Smooth muscle cell (in vitro differentiated cells): ENCODE results near the gene NHLRC4. TPM values are rescaled to one million over a fixed set of nuclear protein-coding genes. Genes with fewer than 3 reads are reported as not detected.

ENCODE experiments used
- DNase-seq: peaks from one replicate; lab custom pipeline; 2025; ENCODE audit not compliant: unreplicated experiment; lab: John Stamatoyannopoulos, UW
- H2AFZ ChIP-seq: fragments of 200-600 bp; sonication (generic); 2 replicates; pipeline ENCODE4 v1.6.0; 2016; ENCODE audit warnings: antibody characterized with exemption, low read depth, mild to moderate bottlenecking
- H3F3A ChIP-seq: fragments of 200-600 bp; sonication (generic); 2 replicates; pipeline ENCODE4 v1.6.0; 2017; ENCODE audit warnings: antibody characterized with exemption, low read depth
- H3K27ac ChIP-seq: fragments of 200-600 bp; sonication (generic); 2 replicates; pipeline ENCODE4 v1.5.1; 2016; ENCODE audit warnings: low read depth, mild to moderate bottlenecking
- H3K27me3 ChIP-seq: fragments of 200-600 bp; sonication (generic); 2 replicates; pipeline ENCODE4 v1.6.1; 2016; ENCODE audit warnings: low read depth, mild to moderate bottlenecking
- H3K36me3 ChIP-seq: fragments of 200-600 bp; sonication (generic); 2 replicates; pipeline ENCODE4 v1.5.1; 2016; ENCODE audit warnings: low read depth
- H3K4me1 ChIP-seq: fragments of 200-600 bp; sonication (generic); 2 replicates; pipeline ENCODE4 v1.5.1; 2016; ENCODE audit warnings: low read depth
- H3K4me2 ChIP-seq: fragments of 200-600 bp; sonication (generic); 2 replicates; pipeline ENCODE4 v1.6.0; 2016; ENCODE audit warnings: mild to moderate bottlenecking
- H3K4me3 ChIP-seq: fragments of 200-600 bp; sonication (generic); 2 replicates; pipeline ENCODE4 v1.5.1; 2016; ENCODE audit warnings: mild to moderate bottlenecking
- H3K79me2 ChIP-seq: fragments of 200-600 bp; sonication (generic); 2 replicates; pipeline ENCODE4 v1.6.0; 2016; ENCODE audit warnings: low read depth, mild to moderate bottlenecking
- H3K9ac ChIP-seq: fragments of 200-600 bp; sonication (generic); 2 replicates; pipeline ENCODE4 v1.6.0; 2016; ENCODE audit warnings: low read depth
- H3K9me3 ChIP-seq: fragments of 200-600 bp; sonication (generic); replicated peaks from 2 replicates; pipeline ENCODE4 v1.5.1; 2016; ENCODE audit warnings: low read depth
- H4K20me1 ChIP-seq: fragments of 200-600 bp; sonication (generic); 2 replicates; pipeline ENCODE4 v1.6.0; 2016; ENCODE audit warnings: low read depth
- WGBS: methylation state at CpG from one replicate; pipeline ENCODE4 v1.1.7; 2016; ENCODE audit warnings: low lambda C conversion rate; 5-methylcytosine and 5-hydroxymethylcytosine counted together
- polyA plus RNA-seq: library from polyadenylated mRNA; unstranded; fragments of >200 nt; fragmentation: Nextera tagmentation; extraction: Ambion mirVana; gene quantifications from 2 replicates; pipeline ENCODE4 v1.2.1, GENCODE V29; 2016
- total RNA-seq: library from RNA; depleted of rRNA; stranded (reverse); fragments of >200 nt; gene quantifications from 2 replicates; pipeline ENCODE4 v1.2.3, GENCODE V29; 2014
- TF ChIP-seq, protein P1 (sequence below): fragments of 200-600 bp; sonication (generic); IDR thresholded peaks from 2 replicates; pipeline ENCODE4 v1.5.1; 2017; ENCODE audit warnings: borderline replicate concordance, mild to moderate bottlenecking, antibody characterized with exemption; ENCODE audit not compliant: insufficient read depth, poor library complexity, severe bottlenecking

NHLRC4 gene
- total and polyA plus RNA-seq, 2 experiments from 2014 or later: 0.18 to 0.85 TPM

DNA sequence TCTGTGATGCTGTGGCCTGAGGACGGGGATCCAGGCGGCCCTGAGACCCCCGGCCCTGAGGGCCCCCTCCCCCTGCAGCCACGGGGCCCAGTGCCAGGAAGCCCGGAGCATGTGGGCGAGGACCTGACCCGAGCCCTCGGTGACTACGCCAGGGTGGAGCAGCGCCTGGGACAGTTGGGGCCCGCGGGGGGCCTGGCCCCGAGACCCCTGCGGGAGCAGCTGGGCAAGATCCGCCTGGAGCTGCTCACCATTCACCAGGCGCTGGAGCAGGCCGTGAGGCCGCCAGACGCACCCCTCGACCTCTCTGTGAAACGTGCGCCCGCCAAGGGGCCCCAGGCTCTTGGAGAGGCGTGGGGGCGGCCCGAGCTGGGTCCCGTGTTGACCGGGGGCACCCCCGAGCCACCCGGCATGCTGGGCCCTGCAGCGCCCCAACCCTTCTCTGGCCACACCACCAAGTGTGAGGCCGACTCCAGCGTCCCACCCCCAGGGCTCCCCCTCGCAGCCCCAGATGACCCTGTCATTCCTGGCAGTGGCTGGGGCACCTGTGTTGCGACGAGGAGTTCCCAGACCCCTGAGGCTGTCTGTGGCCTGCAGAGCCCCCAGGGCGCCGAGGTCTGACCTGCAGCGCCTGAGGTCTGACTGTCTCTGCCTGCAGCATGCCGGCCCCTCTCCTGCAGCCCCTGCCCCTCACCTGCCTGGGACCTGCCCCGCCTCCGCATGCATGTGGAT, 2.0 kb upstream of the NHLRC4 start:
- WGBS: 95% methylated on average over 37 of the region's 42 CpGs
- no peaks in the 10 kb centered on the region for H4K20me1 ChIP-seq
- no peaks in the 10 kb centered on the region for H3K9me3 ChIP-seq
- no peaks in the 10 kb centered on the region for H3F3A ChIP-seq
- H3K27ac ChIP-seq: no peak overlapping the region
- peaks cover 19% of the 10 kb centered on the region for H3K4me1 ChIP-seq
- H3K27me3 ChIP-seq: peaks cover 19% of the 10 kb centered on the region
- H3K9ac ChIP-seq: no peak overlapping the region
- no peaks in the 10 kb centered on the region for H3K79me2 ChIP-seq
- H3K4me3 ChIP-seq: no peak overlapping the region
- TF ChIP-seq, protein P1, sequence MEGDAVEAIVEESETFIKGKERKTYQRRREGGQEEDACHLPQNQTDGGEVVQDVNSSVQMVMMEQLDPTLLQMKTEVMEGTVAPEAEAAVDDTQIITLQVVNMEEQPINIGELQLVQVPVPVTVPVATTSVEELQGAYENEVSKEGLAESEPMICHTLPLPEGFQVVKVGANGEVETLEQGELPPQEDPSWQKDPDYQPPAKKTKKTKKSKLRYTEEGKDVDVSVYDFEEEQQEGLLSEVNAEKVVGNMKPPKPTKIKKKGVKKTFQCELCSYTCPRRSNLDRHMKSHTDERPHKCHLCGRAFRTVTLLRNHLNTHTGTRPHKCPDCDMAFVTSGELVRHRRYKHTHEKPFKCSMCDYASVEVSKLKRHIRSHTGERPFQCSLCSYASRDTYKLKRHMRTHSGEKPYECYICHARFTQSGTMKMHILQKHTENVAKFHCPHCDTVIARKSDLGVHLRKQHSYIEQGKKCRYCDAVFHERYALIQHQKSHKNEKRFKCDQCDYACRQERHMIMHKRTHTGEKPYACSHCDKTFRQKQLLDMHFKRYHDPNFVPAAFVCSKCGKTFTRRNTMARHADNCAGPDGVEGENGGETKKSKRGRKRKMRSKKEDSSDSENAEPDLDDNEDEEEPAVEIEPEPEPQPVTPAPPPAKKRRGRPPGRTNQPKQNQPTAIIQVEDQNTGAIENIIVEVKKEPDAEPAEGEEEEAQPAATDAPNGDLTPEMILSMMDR: no peak
- H2AFZ ChIP-seq: no peak overlapping the region
- peak overlapping the region; percentile 62 for H3K4me2 ChIP-seq
- H3K36me3 ChIP-seq: no peaks in the 10 kb centered on the region
- DNase-seq: no peak

DNA sequence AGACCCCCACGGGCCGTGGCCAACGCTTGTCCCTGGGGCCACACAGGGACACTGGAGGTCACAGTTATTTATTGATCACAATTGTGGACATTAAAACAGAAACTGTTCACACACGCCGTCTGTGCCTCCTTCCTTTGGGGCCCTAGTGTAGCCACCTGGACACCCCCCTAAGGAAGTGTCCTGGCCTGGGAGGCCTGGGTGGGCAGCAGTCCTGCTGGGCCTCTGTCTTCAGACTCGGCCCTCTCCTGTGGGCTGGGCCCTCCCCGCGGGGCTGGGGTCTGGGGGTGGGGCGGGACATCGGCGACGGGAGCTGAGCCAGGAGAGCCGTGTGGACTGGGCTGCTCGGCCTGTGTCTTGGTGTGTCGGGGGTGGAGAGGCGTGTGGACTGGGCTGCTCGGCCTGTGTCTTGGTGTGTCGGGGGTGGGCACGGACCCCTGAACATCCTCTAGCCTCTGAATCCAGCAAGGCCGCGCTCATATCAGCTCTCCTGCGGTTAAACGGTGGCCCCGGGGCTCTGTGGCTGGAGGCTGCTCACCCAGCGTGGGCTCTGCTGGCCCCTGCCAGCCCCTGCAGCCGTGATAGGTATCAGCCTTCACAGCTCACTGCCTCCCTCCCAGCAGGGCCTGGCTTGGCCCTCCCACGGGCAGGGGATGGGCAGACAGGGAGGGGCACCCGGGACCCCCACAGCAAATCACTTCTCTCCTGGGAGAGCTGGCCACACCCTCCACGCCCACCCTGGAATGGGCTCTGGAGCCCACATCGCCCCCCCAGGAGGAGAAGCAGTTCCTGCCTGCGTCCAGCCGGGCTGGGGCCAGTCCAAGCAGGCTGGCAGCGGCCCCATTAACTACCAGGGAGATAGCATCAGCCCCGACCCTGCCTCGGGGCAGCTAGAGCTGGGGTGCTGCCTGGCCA, 1.1 kb upstream of the NHLRC4 start:
- Histone ChIP-seq H3K4me2 (peak overlapping the region; percentile 62), H3K36me3 (no peaks in the 10 kb centered on the region), H3K27me3 (peaks cover 13% of the 10 kb centered on the region), H4K20me1 (peaks cover 2% of the 10 kb centered on the region), H3K4me1 (peaks cover 19% of the 10 kb centered on the region), H3K4me3 (no peak overlapping the region), H3K9me3 (no peaks in the 10 kb centered on the region), H3K79me2 (peaks cover 8% of the 10 kb centered on the region), H3K27ac (peak overlapping the region; percentile 5), H3K9ac (no peak overlapping the region), H3F3A (no peaks in the 10 kb centered on the region), H2AFZ (no peak overlapping the region)
- peak; percentile 28 for DNase-seq
- 38% methylated on average over 33 of the region's 35 CpGs for WGBS
- TF ChIP-seq, protein P1: no peak

GRCh38 chr16:567373-568256, 810 bp downstream of the NHLRC4 start:
- H2AFZ ChIP-seq: no peak overlapping the region
- H3K4me3 ChIP-seq: no peak overlapping the region
- peaks cover 6% of the 10 kb centered on the region for H4K20me1 ChIP-seq
- peaks cover 13% of the 10 kb centered on the region for H3K79me2 ChIP-seq
- H3K9me3 ChIP-seq: no peaks in the 10 kb centered on the region
- H3K4me2 ChIP-seq: peak overlapping the region; percentile 62
- no peaks in the 10 kb centered on the region for H3K36me3 ChIP-seq
- DNase-seq: no peak
- H3F3A ChIP-seq: no peaks in the 10 kb centered on the region
- 97% methylated on average over 35 of the region's 35 CpGs for WGBS
- no peak overlapping the region for H3K9ac ChIP-seq
- H3K4me1 ChIP-seq: peaks cover 19% of the 10 kb centered on the region
- TF ChIP-seq, protein P1: no peak
- H3K27ac ChIP-seq: no peak overlapping the region
- no peaks in the 10 kb centered on the region for H3K27me3 ChIP-seq
